ENCODE measurements around the gene LRG1. TPM values are rescaled to one million over a fixed set of nuclear protein-coding genes. Genes with fewer than 3 reads are reported as not detected.

Gene LRG1
- total RNA-seq, 1 experiment from 2014 or later: 0.08 TPM

- peaks cover 5% of the 10 kb centered on the region; the same call in 1 of the 2 replicates for H3K4me1 ChIP-seq (ENCODE audit: control insufficient read depth, insufficient read depth, low read length)
- in situ Hi-C loops (cut with HindIII; ENCODE audit: low pct_unique_long_range_greater_than_20kb, low sequenced_read_pairs): no loop called here
- POLR2A ChIA-PET: no interaction called here
Measured at GRCh38 chr19:4539169-4539692, 605 bp downstream of the LRG1 start.

GRCh38 chr19:4538601-4538954, 1.3 kb downstream of the LRG1 start:
- no peak for DNase-seq (ENCODE audit: low read depth, low spot score)
- Histone ChIP-seq H3K27me3 (ENCODE audit: control insufficient read depth, insufficient read depth, low read length) (no peaks in the 10 kb centered on the region), H3K27ac (ENCODE audit: low read length) (no peak overlapping the region), H3K4me3 (ENCODE audit: low read depth in 2 of 2, low read length in 2 of 2) (no peak overlapping the region), H3K9me3 (ENCODE audit: control insufficient read depth, insufficient read depth, low read depth, low read length) (no peaks in the 10 kb centered on the region), H3K4me1 (ENCODE audit: control insufficient read depth, insufficient read depth, low read length) (peaks cover 5% of the 10 kb centered on the region; the same call in 1 of the 2 replicates), H3K36me3 (ENCODE audit: control insufficient read depth, insufficient read depth, low read length) (no peaks in the 10 kb centered on the region)
- intact Hi-C loops (cut with micrococcal nuclease; ENCODE audit: unreplicated experiment): no loop called here
- ATAC-seq: no peak
- TF ChIP-seq POLR2AphosphoS5 (IDR thresholded peaks at IDR 0.05; ENCODE audit: low read depth, low read length) (no peak), CTCF (IDR thresholded peaks at IDR 0.05) (no peak), REST (IDR thresholded peaks at IDR 0.05; ENCODE audit: insufficient read depth in 1 of 2, low read depth in 2 of 2, low read length in 1 of 2) (no peak), TCF7L2 (IDR thresholded peaks at IDR 0.05; ENCODE audit: low read depth, low read length) (no peak), SIN3A (IDR thresholded peaks at IDR 0.05; ENCODE audit: borderline replicate concordance, insufficient read depth, low read depth, low read length) (no peak)
- in situ Hi-C loops (cut with HindIII; ENCODE audit: low pct_unique_long_range_greater_than_20kb, low sequenced_read_pairs): no loop called here
- ChIA-PET CTCF (no interaction called here), POLR2A (no interaction called here)
- BruUV-seq (replicated peaks): no TSS peak

More at GRCh38 chr19:4539169-4539692, 605 bp downstream of the LRG1 start:
- TF ChIP-seq SIN3A (IDR thresholded peaks at IDR 0.05; ENCODE audit: borderline replicate concordance, insufficient read depth, low read depth, low read length) (no peak), TCF7L2 (IDR thresholded peaks at IDR 0.05; ENCODE audit: low read depth, low read length) (no peak), REST (IDR thresholded peaks at IDR 0.05; ENCODE audit: insufficient read depth in 1 of 2, low read depth in 2 of 2, low read length in 1 of 2) (no peak), CTCF (IDR thresholded peaks at IDR 0.05) (no peak), POLR2AphosphoS5 (IDR thresholded peaks at IDR 0.05; ENCODE audit: low read depth, low read length) (no peak)
- DNase-seq (ENCODE audit: low read depth, low spot score) (no peak), ATAC-seq (no peak)
- H3K27me3 ChIP-seq (ENCODE audit: control insufficient read depth, insufficient read depth, low read length): no peaks in the 10 kb centered on the region
- no peak overlapping the region for H3K4me3 ChIP-seq (ENCODE audit: low read depth in 2 of 2, low read length in 2 of 2)
- BruUV-seq (replicated peaks): no TSS peak
- H3K36me3 ChIP-seq (ENCODE audit: control insufficient read depth, insufficient read depth, low read length): no peaks in the 10 kb centered on the region
- no peaks in the 10 kb centered on the region for H3K9me3 ChIP-seq (ENCODE audit: control insufficient read depth, insufficient read depth, low read depth, low read length)
- CTCF ChIA-PET: no interaction called here
- intact Hi-C loops (cut with micrococcal nuclease; ENCODE audit: unreplicated experiment): no loop called here
- H3K27ac ChIP-seq (ENCODE audit: low read length): no peak overlapping the region
